Astrocyte (in vitro differentiated cells and primary cell): ENCODE results near the gene ANO4. TPM values are rescaled to one million over a fixed set of nuclear protein-coding genes. Genes with fewer than 3 reads are reported as not detected.

ENCODE experiments used
- DNase-seq: peaks from one replicate; pipeline ENCODE4 v3.0.0-alpha.2; 2010; ENCODE audit warnings: low read depth
- FAIRE-seq: peaks from 2 replicates; lab custom pipeline; 2011; peaks lifted over from hg19 to GRCh38; lab: Jason Lieb, UNC
- H2AFZ ChIP-seq: 2 replicates; pipeline ENCODE4 v1.6.0; 2012; ENCODE audit warnings: low read depth, low read length, inconsistent platforms
- H3K27ac ChIP-seq: 2 replicates; pipeline ENCODE4 v1.5.1; 2011; ENCODE audit warnings: low read depth, low read length, inconsistent platforms
- H3K27me3 ChIP-seq: 2 replicates; pipeline ENCODE4 v1.6.0; 2011; ENCODE audit warnings: low read length, inconsistent platforms; ENCODE audit not compliant: insufficient read depth
- H3K36me3 ChIP-seq: 2 replicates; pipeline ENCODE4 v1.5.1; 2011; ENCODE audit warnings: low read length, inconsistent platforms; ENCODE audit not compliant: insufficient read depth
- H3K4me1 ChIP-seq: 2 replicates; pipeline ENCODE4 v1.5.1; 2011; ENCODE audit warnings: low read length, inconsistent platforms; ENCODE audit not compliant: insufficient read depth
- H3K4me2 ChIP-seq: 2 replicates; pipeline ENCODE4 v1.6.0; 2012; ENCODE audit warnings: low read length, inconsistent platforms
- H3K4me3 ChIP-seq: 2 replicates; pipeline ENCODE4 v1.5.1; 2011; ENCODE audit warnings: low read depth, mild to moderate bottlenecking, low read length, inconsistent platforms; ENCODE audit not compliant: insufficient read depth
- H3K79me2 ChIP-seq: 2 replicates; pipeline ENCODE4 v1.6.0; 2012; ENCODE audit warnings: mild to moderate bottlenecking, low read length, inconsistent platforms; ENCODE audit not compliant: insufficient read depth
- H3K9ac ChIP-seq: 2 replicates; pipeline ENCODE4 v1.6.0; 2012; ENCODE audit warnings: mild to moderate bottlenecking, low read length, inconsistent platforms
- H3K9me3 ChIP-seq: 2 replicates; pipeline ENCODE4 v1.5.1; 2012; ENCODE audit warnings: low read depth, mild to moderate bottlenecking, low read length, inconsistent platforms; ENCODE audit not compliant: insufficient read depth
- H4K20me1 ChIP-seq: 2 replicates; pipeline ENCODE4 v1.6.0; 2012; ENCODE audit warnings: low read length, inconsistent platforms; ENCODE audit not compliant: insufficient read depth
- H3K27ac Mint-ChIP-seq: one replicate; pipeline ENCODE4 v1.8.0; 2021; ENCODE audit warnings: mild to moderate bottlenecking, mixed read lengths; ENCODE audit not compliant: unreplicated experiment
- H3K27me3 Mint-ChIP-seq: one replicate; pipeline ENCODE4 v1.8.0; 2021; ENCODE audit warnings: low read depth, mixed read lengths; ENCODE audit not compliant: unreplicated experiment
- H3K36me3 Mint-ChIP-seq: one replicate; pipeline ENCODE4 v1.8.0; 2021; ENCODE audit warnings: low read depth, mixed read lengths; ENCODE audit not compliant: unreplicated experiment
- H3K4me1 Mint-ChIP-seq: one replicate; pipeline ENCODE4 v1.8.0; 2021; ENCODE audit warnings: low read depth, mixed read lengths; ENCODE audit not compliant: unreplicated experiment
- H3K4me3 Mint-ChIP-seq: one replicate; pipeline ENCODE4 v1.8.0; 2021; ENCODE audit warnings: mild to moderate bottlenecking, moderate library complexity, mixed read lengths; ENCODE audit not compliant: unreplicated experiment
- H3K9me3 Mint-ChIP-seq: one replicate; pipeline ENCODE4 v1.8.0; 2021; ENCODE audit warnings: mild to moderate bottlenecking, mixed read lengths; ENCODE audit not compliant: unreplicated experiment
- CTCF ChIP-seq: IDR thresholded peaks from 2 replicates; pipeline ENCODE4 v1.5.1; 2011; ENCODE audit warnings: low read depth, mild to moderate bottlenecking, inconsistent platforms, low read length, moderate library complexity; ENCODE audit not compliant: insufficient read depth
- EZH2 ChIP-seq: IDR thresholded peaks from 2 replicates; pipeline ENCODE4 v1.6.1; 2012; ENCODE audit warnings: mild to moderate bottlenecking, low read length, inconsistent platforms; ENCODE audit not compliant: insufficient read depth
- total RNA-seq: library from RNA; stranded (reverse); gene quantifications from 2 replicates; pipeline ENCODE4 v1.2.1, GENCODE V29; 2021

The ANO4 gene
- total RNA-seq, 1 donor from 2014 or later = 41.3 TPM

- no peaks in the 10 kb centered on the region for H3K36me3 ChIP-seq
- H3K4me2 ChIP-seq = peak overlapping the region; percentile 91
- peak overlapping the region; percentile 67 for H3K4me3 ChIP-seq
- no peaks in the 10 kb centered on the region for H3K9me3 ChIP-seq
- H3K9ac ChIP-seq = peak overlapping the region; percentile 85
- Mint-ChIP-seq H3K9me3 (no peaks in the 10 kb centered on the region), H3K4me1 (peaks cover 58% of the 10 kb centered on the region), H3K27ac (peak overlapping the region; percentile 95), H3K27me3 (no peaks in the 10 kb centered on the region), H3K4me3 (peak overlapping the region; percentile 93), H3K36me3 (no peaks in the 10 kb centered on the region)
- no peaks in the 10 kb centered on the region for H3K27me3 ChIP-seq
- DNase-seq = peak; percentile 18
- peak overlapping the region; percentile 76 for H2AFZ ChIP-seq
- FAIRE-seq = no peak
- peaks cover 20% of the 10 kb centered on the region for H3K79me2 ChIP-seq
- peak overlapping the region; percentile 98 for H3K27ac ChIP-seq
- TF ChIP-seq EZH2 = no peak
- no peak for TF ChIP-seq CTCF
- H3K4me1 ChIP-seq = peaks cover 33% of the 10 kb centered on the region
- H4K20me1 ChIP-seq = no peaks in the 10 kb centered on the region
These were observed 711 bp downstream of the ANO4 start for GRCh38 chr12:100795174-100795799.

GRCh38 chr12:100795800-100796179 lies 1.2 kb downstream of the ANO4 start:
- TF ChIP-seq EZH2 = no peak
- TF ChIP-seq CTCF = no peak
- Histone ChIP-seq H3K4me2 (peak overlapping the region; percentile 91), H3K36me3 (no peaks in the 10 kb centered on the region), H4K20me1 (no peaks in the 10 kb centered on the region), H2AFZ (no peak overlapping the region), H3K79me2 (peaks cover 20% of the 10 kb centered on the region), H3K27ac (peak overlapping the region; percentile 98), H3K4me3 (peak overlapping the region; percentile 67), H3K9ac (peak overlapping the region; percentile 85), H3K4me1 (peaks cover 33% of the 10 kb centered on the region), H3K9me3 (no peaks in the 10 kb centered on the region), H3K27me3 (no peaks in the 10 kb centered on the region)
- H3K27ac Mint-ChIP-seq = peak overlapping the region; percentile 95
- FAIRE-seq (no peak), DNase-seq (no peak)
- H3K4me1 Mint-ChIP-seq = peaks cover 60% of the 10 kb centered on the region
- H3K9me3 Mint-ChIP-seq = no peaks in the 10 kb centered on the region
- H3K27me3 Mint-ChIP-seq = no peaks in the 10 kb centered on the region
- no peaks in the 10 kb centered on the region for H3K36me3 Mint-ChIP-seq
- peak overlapping the region; percentile 93 for H3K4me3 Mint-ChIP-seq

- Histone ChIP-seq H3K4me3 (peak overlapping the region; percentile 67), H3K4me1 (peaks cover 37% of the 10 kb centered on the region)
These were observed 2.0 kb downstream of the ANO4 start for GRCh38 chr12:100796621-100797020.

More at GRCh38 chr12:100796621-100797020, 2.0 kb downstream of the ANO4 start:
- Mint-ChIP-seq H3K9me3 (no peaks in the 10 kb centered on the region), H3K4me3 (peak overlapping the region; percentile 93), H3K27me3 (no peaks in the 10 kb centered on the region), H3K27ac (peak overlapping the region; percentile 95), H3K36me3 (no peaks in the 10 kb centered on the region), H3K4me1 (peaks cover 68% of the 10 kb centered on the region)
- FAIRE-seq (no peak), DNase-seq (no peak)
- Histone ChIP-seq H2AFZ (no peak overlapping the region), H3K27me3 (no peaks in the 10 kb centered on the region), H3K9me3 (no peaks in the 10 kb centered on the region), H3K79me2 (peaks cover 20% of the 10 kb centered on the region), H3K27ac (peak overlapping the region; percentile 98), H3K4me2 (peak overlapping the region; percentile 91), H4K20me1 (no peaks in the 10 kb centered on the region), H3K9ac (peak overlapping the region; percentile 85), H3K36me3 (no peaks in the 10 kb centered on the region)
- TF ChIP-seq EZH2 = no peak
- TF ChIP-seq CTCF = no peak
